CD1c-positive myeloid dendritic cell (primary cell): ENCODE data around the gene SCRT2.
A peak's percentile ranks its signal among the peaks of the same experiment; 100 is the strongest.
"Not testable (repeated sequence)": the region's sequence is repeated elsewhere in the genome, so short reads cannot be mapped to it uniquely, and the experiment has no call there.

Experiments used
- DNase-seq: peaks from one replicate; pipeline ENCODE4 v3.0.0-alpha.2; 2016; ENCODE audit errors: extremely low spot score

The SCRT2 gene

GRCh38 chr20:701401-702129 lies 26.0 kb upstream of the SCRT2 start:
- DNase-seq: no peak

- no peak for DNase-seq
Observed at GRCh38 chr20:699811-700338, 24.3 kb upstream of the SCRT2 start.

GRCh38 chr20:699342-699741 lies 23.7 kb upstream of the SCRT2 start:
- no peak for DNase-seq

- DNase-seq: no peak
Observed at GRCh38 chr20:698276-698675, 22.7 kb upstream of the SCRT2 start.

GRCh38 chr20:697826-698225 lies 22.2 kb upstream of the SCRT2 start:
- no peak for DNase-seq

- no peak for DNase-seq
Observed at GRCh38 chr20:695165-695866, 19.7 kb upstream of the SCRT2 start.

- DNase-seq: no peak
Observed at GRCh38 chr20:694496-694895, 18.9 kb upstream of the SCRT2 start.

GRCh38 chr20:693786-694185 lies 18.2 kb upstream of the SCRT2 start:
- DNase-seq: not testable (repeated sequence)

GRCh38 chr20:692044-692443 lies 16.4 kb upstream of the SCRT2 start:
- no peak for DNase-seq

- no peak for DNase-seq
Observed at GRCh38 chr20:689947-690346, 14.3 kb upstream of the SCRT2 start.

- no peak for DNase-seq
Observed at GRCh38 chr20:689348-689747, 13.7 kb upstream of the SCRT2 start.

GRCh38 chr20:688809-689212 lies 13.2 kb upstream of the SCRT2 start:
- no peak for DNase-seq

GRCh38 chr20:687468-688203 lies 12.0 kb upstream of the SCRT2 start:
- DNase-seq: no peak

- no peak for DNase-seq
Observed at GRCh38 chr20:684676-685319, 9.2 kb upstream of the SCRT2 start.

GRCh38 chr20:682123-682522 lies 6.5 kb upstream of the SCRT2 start:
- no peak for DNase-seq

- no peak for DNase-seq
Observed at GRCh38 chr20:680638-681187, 5.1 kb upstream of the SCRT2 start.

GRCh38 chr20:677957-678356 lies 2.4 kb upstream of the SCRT2 start:
- peak; percentile 49 for DNase-seq

GRCh38 chr20:676967-677366 lies 1.4 kb upstream of the SCRT2 start:
- DNase-seq: peak; percentile 9

GRCh38 chr20:676315-676937 lies 824 bp upstream of the SCRT2 start:
- peak; percentile 79 for DNase-seq

- DNase-seq: no peak
Observed at GRCh38 chr20:675033-675452, 559 bp downstream of the SCRT2 start.

- DNase-seq: no peak
Observed at GRCh38 chr20:673603-674001, 2.0 kb downstream of the SCRT2 start.
